ENCODE measurements around the gene VPS13D.
"Not testable (repeated sequence)": the region's sequence is repeated elsewhere in the genome, so short reads cannot be mapped to it uniquely, and the experiment has no call there.

VPS13D gene

DNA sequence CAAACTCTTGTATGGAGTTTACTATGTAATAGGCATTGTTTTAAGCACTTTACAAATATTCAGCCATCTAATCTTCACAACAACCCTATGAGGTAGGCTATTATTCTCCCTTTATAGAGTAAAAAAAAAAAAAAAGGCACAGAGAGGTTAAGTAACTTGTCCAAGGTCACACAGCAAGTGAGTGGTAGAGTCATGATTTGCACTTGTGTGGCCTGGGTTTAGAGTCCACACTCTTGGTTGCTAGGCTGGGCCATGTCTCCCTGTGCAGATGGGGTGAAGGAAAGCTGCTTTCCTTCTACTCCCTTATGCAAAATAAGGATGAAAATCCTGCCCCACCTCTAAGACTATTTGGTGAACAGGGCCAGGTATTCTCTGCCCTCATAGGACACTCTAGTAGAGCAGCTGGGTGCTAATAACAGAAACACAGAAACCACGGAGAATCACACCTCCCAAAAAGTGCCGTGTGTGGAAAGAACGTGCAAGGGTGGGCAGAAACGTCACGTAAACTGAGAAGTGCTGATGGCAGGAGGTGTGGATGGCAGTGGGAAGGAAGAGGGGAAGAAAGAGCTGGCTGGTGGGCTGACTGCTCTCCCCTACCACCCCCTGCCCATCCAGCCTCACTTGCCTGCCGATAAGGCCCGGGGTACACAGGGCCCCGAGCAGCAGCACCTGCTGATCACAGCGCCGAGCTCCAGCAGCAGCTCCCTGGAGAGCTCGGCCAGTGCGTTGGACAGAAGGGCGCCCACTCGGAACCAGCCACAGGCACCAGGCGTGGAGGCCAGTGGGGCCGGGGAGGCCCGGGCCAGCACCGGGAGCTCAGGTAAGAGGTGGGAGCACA lies 28.3 kb upstream of the VPS13D start:
- no peak for FAIRE-seq

DNA sequence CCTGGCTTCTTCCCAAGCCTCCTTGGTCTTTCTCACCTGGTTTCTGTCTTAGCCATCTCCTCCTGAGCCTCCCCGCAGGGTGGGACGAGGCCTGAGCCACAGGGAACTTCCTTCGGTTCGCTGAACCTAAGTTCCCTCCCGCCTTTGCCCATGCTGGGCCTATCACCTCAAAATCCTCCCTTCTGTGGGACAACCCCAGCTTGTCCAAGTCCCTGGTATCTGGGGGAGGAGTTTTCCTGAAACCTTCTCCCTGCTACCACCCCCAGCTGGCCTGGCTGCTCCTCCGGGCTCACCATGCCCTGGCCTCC lies 27.7 kb upstream of the VPS13D start:
- no peak for FAIRE-seq

DNA sequence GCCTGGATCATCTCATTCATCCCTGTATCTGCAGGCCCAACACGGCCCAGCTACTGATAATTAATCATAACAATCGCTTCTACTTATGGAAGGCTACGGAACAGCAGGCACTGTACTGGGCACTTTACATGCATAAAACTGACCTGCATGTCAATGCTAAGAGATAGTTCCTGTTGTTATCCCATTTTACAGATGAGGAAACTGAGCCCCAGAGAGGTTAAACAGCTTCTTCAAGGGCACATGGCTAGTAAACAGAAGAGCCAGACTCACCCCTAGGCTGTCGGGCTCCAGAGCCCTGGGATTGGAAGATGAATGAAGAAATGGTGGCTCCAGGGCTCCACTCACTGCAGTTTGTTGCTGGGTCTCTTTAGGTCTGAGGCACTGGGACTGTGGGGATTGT lies 27.3 kb upstream of the VPS13D start:
- no peak for FAIRE-seq

DNA sequence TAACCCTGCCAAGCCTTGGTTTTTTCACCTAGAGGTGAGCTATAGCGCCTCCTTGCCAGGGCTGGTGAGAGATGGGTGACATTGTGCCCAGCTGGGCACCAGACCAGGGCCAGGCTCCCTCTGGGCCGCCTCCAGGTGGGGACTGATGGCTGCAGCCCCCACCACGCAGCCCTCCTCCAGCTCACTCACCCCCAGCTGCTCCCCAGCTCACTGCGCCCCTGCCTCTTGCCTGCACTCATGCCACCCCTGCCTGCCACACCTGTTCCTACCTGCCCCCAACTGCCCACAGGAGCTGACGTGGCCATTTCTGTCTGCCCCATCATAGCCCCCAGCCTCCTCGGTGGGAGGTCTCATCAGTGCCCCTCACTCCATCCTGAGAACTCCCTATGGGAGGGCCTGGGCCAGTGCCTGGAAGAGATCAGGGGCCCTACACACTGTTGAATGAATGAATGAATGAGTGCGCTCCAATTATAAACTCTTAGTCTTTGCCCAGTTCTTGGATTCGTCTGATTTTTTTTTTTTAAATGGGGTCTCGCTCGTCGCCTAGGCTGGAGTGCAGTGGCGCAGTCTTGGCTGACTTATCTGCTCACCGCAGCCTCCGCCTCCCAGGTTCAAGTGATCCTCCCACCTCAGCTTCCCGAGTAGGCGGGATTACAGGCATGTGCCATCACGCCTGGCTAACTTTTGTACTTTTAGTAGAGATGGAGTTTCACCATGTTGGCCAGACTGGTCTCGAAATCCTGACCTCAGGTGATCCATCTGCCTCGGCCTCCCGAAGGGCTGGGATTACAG lies 26.4 kb upstream of the VPS13D start:
- no peak for FAIRE-seq

DNA sequence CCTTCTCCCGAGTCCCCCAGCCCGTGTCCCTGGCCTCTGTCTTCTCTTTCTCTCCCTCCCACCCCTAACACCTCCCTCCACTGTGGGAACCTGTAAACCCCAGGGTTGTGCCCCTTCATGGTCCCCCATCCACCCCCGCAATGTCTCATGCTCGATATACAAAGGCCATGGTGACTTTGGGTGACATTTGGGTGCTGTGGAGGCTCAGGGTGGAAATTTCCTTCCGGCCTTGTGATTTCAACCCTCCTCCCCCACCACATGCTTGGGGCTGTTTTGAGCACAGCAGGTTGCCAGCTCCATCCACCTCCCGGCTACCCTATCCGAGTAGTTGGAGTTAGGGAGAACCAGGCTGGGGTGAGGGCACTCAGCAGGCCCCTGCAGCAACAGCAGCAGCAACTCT lies 25.7 kb upstream of the VPS13D start:
- FAIRE-seq: no peak

DNA sequence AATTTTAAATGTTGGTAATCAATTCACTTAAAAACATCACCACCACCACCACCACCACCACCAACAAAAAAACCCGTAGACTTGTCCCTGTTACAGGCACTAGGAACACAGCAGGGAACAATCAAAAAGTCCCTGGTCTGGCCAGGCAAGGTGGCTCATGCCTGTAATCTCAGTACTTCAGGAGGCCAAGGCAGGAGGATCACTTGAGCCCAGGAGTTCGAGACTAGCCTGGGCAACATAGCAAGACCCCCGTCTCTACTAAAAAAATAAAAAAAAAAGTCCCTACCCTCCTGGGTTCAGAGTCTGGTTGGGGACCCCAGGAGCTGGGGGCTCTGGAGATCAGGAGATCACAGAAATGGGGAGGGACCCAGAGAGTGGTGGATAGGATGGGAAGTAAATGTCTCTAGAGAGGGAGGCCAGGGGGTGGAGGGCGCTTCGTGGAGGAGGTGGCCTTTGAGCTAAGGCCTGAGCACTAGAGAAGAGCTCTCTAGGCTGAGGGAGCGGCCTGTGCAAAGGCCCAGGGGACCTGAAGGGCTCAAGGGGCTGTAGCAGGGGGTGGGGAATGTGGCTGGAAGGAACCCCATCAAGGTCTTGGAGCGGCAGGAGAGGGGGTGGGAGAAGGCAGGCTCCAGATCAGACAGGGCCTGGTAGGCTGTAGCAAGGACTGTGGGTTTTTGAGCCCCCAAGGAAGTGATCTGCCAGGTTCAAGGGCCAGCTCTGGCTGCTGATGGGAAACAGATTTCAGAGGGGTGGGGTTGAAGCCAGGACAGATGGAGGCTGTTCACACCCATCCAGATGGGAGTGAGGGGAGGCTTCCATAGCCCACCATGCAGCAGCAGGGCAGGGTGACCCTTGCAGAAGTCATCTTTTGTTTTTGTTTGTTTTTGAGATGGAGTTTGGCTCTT lies 24.8 kb upstream of the VPS13D start:
- no peak for FAIRE-seq

DNA sequence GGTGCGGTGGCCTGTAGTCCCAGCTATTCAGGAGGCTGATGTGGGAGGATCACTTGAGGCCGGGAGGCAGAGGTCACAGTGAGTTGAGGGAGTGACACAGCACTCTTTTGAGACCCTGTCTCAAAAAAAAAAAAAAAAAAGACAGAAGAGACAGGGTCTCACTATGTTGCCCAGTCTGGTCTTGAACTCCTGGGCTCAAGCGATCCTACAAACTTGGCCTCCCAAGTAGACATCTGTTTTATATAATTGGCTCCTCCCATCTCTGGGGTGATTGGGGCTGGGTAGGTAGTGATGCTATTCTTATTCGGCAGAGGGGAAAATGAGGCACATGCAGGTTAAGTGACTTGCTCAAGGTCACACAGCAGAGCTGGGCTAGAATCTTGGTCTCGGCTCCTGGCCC lies 23.6 kb upstream of the VPS13D start:
- no peak for FAIRE-seq

DNA sequence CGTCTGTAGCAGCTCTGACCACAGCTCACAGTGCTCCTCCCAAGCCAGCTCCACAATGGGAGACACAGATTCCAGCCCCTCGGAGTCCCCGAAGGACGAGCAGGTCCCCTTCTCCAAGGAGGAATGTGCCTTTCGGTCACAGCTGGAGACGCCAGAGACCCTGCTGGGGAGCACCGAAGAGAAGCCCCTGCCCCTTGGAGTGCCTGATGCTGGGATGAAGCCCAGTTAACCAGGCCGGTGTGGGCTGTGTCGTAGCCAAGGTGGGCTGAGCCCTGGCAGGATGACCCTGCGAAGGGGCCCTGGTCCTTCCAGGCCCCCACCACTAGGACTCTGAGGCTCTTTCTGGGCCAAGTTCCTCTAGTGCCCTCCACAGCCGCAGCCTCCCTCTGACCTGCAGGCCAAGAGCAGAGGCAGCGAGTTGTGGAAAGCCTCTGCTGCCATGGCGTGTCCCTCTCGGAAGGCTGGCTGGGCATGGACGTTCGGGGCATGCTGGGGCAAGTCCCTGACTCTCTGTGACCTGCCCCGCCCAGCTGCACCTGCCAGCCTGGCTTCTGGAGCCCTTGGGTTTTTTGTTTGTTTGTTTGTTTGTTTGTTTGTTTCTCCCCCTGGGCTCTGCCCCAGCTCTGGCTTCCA lies 22.9 kb upstream of the VPS13D start:
- FAIRE-seq: no peak

DNA sequence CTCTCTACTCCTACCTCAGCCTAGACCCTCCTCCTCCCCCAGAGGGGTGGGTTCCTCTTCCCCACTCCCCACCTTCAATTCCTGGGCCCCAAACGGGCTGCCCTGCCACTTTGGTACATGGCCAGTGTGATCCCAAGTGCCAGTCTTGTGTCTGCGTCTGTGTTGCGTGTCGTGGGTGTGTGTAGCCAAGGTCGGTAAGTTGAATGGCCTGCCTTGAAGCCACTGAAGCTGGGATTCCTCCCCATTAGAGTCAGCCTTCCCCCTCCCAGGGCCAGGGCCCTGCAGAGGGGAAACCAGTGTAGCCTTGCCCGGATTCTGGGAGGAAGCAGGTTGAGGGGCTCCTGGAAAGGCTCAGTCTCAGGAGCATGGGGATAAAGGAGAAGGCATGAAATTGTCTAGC lies 21.6 kb upstream of the VPS13D start:
- no peak for FAIRE-seq

DNA sequence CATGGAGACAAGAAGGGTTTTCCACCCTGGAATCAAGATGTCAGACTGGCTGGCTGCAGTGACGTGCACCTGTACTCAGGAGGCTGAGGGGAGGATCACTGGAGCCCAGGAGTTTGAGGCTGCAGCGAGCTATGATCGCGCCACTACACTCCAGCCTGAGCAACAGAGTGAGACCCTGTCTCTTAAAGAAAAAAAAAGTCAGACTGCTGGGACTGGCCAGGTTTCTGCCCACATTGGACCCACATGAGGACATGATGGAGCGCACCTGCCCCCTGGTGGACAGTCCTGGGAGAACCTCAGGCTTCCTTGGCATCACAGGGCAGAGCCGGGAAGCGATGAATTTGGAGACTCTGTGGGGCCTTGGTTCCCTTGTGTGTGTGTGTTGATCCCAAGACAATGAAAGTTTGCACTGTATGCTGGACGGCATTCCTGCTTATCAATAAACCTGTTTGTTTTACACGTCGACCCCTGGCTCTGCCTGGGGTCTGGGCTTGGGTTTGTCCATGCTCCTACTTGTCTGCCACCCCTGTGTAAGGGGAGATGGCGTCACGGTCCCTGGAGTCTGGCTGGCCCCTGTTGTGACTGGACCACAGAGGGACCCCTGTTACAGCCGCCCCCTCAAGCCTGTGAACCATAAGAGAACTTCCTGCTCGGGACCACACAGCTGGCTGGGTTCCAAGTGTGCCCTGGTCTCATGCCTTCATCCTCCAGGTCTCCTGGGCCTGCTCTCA lies 20.9 kb upstream of the VPS13D start:
- peak; percentile 64 for FAIRE-seq

DNA sequence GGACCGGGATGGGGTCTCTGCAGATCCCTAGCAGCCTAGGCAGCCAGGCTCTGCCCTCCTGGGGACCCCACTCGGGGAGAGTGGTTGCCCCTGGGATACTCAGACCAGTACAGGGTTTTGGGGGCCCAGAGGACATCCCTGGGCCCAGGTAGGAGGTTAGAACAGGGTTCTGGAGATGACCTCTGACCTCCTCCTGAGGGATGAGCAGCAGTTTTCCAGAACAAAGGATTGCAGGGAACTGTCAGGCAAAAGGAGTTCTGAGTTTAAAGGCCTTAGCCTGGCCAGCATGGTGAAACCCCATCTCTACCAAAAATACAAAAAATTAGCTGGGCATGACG lies 20.4 kb upstream of the VPS13D start:
- no peak for FAIRE-seq

DNA sequence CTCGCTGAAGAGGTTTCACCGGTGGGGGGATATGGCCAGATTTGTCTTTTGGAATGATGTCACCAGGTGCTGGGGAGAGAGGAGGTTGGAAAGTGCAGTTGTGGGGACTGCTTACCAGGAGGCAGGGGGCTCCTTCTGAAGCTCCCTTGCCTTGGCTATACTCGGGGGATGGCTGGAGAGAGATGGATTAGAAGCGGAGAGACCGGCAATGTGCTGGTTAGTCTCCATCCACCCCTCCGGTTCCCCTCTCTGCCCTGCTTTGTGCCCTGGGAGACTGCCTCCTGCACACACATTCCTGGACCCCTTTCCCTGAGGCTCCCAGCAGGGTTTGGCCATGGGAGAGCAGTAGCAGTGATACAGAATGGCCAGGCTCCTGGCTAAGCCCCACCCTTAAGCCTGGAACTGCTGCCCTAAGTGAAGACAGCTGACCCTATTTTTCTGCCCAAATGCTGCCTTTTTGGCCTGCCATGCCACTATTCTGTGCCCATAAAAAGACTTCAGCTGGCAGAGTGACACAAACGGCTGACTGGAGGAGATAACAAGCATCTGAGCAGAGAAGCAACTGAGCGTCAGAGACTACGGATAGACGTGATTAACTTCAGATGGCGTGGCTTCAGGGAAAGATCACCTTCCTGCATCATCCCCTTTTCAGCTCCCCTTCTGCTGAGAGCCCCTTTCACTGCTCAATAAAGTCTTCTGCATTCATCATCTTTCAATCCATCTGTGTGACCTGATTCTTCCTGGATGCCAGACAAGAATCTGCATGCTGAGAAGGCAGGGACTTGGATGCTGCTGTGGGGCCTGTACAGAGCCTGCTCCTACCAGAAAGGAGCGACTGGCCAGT lies 14.5 kb upstream of the VPS13D start:
- FAIRE-seq: no peak

DNA sequence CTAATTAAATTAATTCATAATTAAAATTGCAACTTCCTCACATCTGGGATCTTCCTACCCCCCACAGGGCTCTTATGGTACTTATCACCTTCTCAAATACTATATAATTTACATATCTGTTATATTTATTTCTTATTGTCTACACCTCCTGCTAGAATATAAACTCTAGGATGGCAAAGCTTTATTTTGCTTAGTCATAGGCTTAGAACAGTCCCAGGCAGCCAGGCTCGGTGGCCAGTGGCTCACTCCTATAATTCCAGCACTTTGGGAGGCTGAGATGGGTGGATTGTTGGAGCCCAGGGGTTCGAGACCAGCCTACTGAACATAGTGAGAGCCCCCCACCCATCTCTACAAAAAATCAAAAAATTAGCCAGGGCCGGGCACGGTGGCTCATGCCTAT lies 10.0 kb upstream of the VPS13D start:
- no peak for FAIRE-seq

DNA sequence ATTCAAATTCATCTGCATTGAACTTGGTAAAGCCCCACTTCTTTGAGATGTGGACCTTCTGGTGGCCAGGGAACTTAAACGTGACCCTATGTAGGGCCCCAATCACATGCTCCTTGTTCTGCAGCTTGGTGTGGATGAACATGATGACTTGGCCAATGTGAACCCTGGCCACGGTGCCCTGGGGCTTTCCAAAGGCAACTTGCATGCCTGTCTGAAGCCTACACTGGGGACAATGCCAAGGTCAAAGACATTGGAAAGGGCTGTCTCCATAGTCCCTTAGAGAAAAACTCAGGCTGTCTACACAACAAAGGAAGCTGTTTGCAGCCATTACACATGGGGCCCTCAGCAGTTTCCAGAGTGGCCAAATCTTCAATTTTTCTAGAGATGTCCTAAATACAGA lies 8.9 kb upstream of the VPS13D start:
- no peak for FAIRE-seq

DNA sequence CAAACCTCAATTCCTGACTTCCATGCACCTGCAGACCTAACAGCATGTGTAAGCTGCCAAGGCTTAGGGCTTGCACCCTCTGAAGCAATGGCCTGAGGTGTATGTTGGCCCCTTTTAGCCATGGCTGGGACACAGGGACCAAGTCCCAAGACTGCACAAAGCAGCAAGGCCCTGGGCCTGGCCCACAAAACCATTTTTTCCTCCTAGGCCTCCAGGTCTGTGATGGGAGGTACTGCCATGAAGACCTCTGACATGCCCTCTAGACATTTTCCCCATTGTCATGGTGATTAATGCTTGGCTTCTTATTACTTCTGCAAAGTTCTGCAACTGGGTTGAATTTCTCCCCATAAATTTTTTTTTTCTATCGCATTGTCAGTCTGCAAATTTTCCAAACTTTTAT lies 7.1 kb upstream of the VPS13D start:
- not testable (repeated sequence) for FAIRE-seq

DNA sequence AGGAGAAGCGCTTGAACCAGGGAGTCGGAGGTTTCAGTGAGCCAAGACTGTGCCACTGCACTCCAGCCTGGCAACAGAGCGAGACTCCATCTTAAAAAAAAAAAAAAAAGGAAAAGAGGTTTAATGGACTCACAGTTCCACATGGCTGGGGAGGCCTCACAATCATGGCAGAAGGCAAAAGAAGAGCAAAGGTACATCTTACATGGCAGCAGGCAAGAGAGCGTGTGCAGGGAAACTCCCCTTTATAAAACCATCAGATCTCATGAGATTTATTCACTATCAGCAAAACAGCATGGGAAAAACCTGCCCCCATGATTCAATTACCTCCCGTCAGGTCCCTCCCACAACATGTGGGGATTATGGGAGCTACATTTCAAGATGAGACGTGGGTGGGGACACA lies 5.7 kb upstream of the VPS13D start:
- FAIRE-seq: not testable (repeated sequence)

DNA sequence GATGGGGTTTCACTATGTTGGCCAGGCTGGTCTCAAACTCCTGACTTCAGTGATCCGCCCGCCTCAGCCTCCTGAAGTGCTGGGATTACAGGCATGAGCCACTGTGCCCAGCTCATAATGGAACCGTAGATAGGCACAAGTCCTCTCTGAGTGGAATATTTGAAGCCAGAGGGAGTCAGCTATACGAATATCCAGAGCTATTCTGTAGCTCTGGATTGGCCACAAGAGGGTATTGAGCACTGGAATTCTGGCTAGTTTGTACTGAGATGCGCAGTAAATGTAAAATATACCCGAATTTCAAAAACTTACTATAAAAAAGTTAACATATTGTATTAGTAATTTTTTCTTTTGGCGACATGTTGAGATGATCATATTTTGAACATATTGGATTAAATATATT lies 851 bp upstream of the VPS13D start:
- FAIRE-seq: no peak

DNA sequence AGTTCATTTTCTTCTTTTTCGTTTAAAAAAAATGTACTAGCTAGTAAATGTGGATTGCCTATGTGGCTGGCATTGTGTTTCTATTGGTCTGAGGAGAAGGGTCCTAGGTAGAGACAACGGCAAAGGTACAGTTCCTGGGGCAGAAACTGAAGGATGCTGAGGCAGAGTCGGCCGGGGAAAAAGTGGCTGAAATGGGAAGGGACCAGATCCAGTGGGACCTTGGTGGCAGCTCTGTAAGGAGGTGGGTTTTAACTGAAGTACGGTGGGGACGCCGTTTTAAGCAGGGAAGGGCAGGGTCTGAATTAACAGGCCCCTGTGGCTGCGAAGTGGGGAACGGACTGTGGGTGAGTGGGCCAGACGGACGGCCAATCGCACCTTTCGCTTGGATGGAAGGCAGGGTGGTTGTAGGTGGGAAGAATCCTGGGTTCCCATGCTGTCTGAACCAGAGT lies 420 bp upstream of the VPS13D start:
- FAIRE-seq: no peak

DNA sequence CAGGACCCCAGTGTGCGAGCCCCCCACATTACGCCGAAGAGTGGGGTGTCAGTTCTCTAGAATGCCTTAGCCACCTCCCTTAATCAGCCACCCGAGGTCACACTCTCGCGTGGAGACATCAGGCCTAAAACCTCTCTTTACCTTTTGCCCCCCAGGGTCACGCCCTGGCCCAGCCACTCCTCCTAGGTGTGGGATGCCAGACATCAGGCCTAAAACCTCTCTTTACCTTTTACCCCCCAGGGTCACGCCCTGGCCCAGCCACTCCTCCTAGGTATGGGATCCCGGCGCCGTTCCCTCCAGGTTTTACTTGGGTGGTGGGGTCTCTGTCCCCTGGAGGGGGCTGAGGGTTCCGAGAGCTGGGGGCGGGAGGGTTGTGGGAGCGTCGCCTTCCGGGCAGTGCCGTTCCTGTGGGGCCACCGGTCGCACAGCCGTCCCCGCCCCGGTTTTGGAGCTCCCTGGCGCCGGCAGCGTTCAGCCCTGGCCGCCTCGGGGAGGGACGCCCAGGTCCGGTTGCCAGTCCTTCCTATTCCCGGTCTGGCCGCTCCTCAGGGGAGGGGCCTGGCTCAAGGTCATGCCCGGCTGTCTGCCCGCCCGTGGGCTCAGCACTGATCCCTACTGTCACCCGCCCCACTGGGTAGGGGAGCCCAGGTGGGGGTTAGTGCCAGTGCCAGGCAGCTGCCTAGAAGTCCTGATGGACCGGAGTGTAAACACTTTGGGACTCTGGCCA lies 882 bp downstream of the VPS13D start:
- no peak for FAIRE-seq

DNA sequence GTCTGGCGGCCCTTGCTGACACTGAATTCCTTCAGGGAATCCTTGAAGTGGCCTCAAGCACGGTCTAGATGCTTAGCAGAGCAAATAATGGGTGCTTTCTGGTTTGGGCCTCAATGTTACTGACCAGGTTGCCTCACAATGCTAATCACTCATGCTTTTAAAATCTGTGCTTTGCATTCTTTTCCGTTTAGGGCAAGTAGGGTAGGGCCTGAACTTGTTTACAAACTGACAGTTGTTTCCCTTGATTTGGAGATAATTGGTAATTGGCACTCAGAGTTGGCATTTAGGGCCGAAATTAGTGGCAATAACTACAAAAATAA lies 1.4 kb downstream of the VPS13D start:
- FAIRE-seq: no peak

DNA sequence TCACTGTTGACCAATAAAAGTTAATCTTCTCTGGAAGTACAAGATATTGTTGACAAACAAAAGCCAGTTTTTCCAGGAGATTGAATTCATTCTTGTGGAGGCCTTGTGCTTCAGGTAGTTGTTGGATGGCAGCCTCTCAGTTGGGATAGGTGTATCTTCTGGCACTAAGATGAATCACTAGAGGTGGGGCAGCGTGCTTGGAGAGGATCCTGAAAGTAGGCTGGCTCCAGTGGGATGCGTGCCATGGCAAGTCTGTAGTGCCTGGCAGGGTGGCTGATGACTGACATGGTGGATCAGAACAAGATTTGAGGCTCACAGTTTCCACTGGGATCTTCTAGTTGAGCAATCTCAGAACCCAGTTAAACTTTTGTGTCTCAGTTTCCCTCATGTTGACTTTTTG lies 2.4 kb downstream of the VPS13D start:
- no peak for FAIRE-seq
